Right lobe of liver (tissue), 6 donors: ENCODE measurements around the gene MMP8. TPM values are rescaled to one million over a fixed set of nuclear protein-coding genes. Genes with fewer than 3 reads are reported as not detected.

Experiments
- ATAC-seq, 4 donors: fragments of 200-7000 bp; cut with Tn5 transposase; one replicate each; pipeline ENCODE4 v1.9.1; 2020; ENCODE audit warnings: mild to moderate bottlenecking in 4 of 4, moderate library complexity in 4 of 4
- DNase-seq, 3 donors: peaks; one replicate each; pipeline ENCODE4 v3.0.0-alpha.2; 2020
- H3K27ac ChIP-seq, 3 donors: fragments of 200-600 bp; one replicate each; pipeline ENCODE4 v1.8.0; 2022
- H3K27me3 ChIP-seq, 2 donors: fragments of 200-600 bp; one replicate each; pipeline ENCODE4 v1.8.0; 2022
- H3K36me3 ChIP-seq, 4 donors: fragments of 200-600 bp; sonication (generic) in 1 of 4; one replicate each; pipeline versions ENCODE4 v1.5.1 to v1.8.0; 2017 to 2022; ENCODE audit warnings: control low read depth in 1 of 4
- H3K4me1 ChIP-seq, 4 donors: fragments of 200-600 bp; sonication (generic) in 1 of 4; one replicate each; pipeline versions ENCODE4 v1.5.1 to v1.8.0; 2017 to 2022; ENCODE audit warnings: control low read depth in 1 of 4
- H3K4me3 ChIP-seq, 3 donors: fragments of 200-600 bp; one replicate each; pipeline ENCODE4 v1.8.0; 2022
- H3K9me3 ChIP-seq, 4 donors: fragments of 200-600 bp; sonication (generic) in 1 of 4; one replicate each; pipeline versions ENCODE4 v1.5.1 to v1.8.0; 2017 to 2022; ENCODE audit warnings: control low read depth in 1 of 4
- POLR2A ChIP-seq: fragments of 450-650 bp; IDR thresholded peaks from one replicate; pipeline ENCODE4 v1.6.1; 2017; ENCODE audit warnings: antibody characterized with exemption, mild to moderate bottlenecking
- WGBS: methylation state at CpG from one replicate; pipeline ENCODE4 v1.1.6; 2018; ENCODE audit warnings: low coverage, low lambda C conversion rate; ENCODE audit not compliant: insufficient coverage; ENCODE audit errors: missing lambda C conversion rate; 5-methylcytosine and 5-hydroxymethylcytosine counted together
- intact Hi-C, 2 donors: fragments of 100-400 bp; cut with DNase I; formaldehyde crosslinking; loops; one replicate each; pipeline versions ENCODE4 v1.11.2 to v1.14.1; 2022
- total RNA-seq, 6 experiments: library from RNA; depleted of rRNA in 2 of 6; stranded (reverse); fragments of >200 nt in 2 of 6; fragmentation: NEBNext Ultra II Directional in 3 of 6; extraction: Animal tissue kit (Norgen Biotek cat#: 25700) in 3 of 6; gene quantifications; one replicate each; pipeline versions ENCODE4 v1.1.0 to v1.2.4, GENCODE V29; 2016 to 2023
- TF ChIP-seq, protein P1 (sequence below), 4 donors: fragments of 200-600 bp in 3 of 4; fragments of 450-650 bp in 1 of 4; IDR thresholded peaks; one replicate each; pipeline versions ENCODE4 v1.5.1 to v1.8.0; 2016 to 2022; ENCODE audit warnings: antibody characterized with exemption in 4 of 4, mild to moderate bottlenecking in 2 of 4
- donor health status: DM: no; HTN: yes; CAD: no.
- donor health status: DM: no; HTN: no; CAD: no.
- donor health status: DM: no; HTN: no; CAD: no.
- donor health status: DM: no; HTN: yes; CAD: no.
- donor health status: DM: no; HTN: yes; CAD: no.

MMP8 gene
- total RNA-seq, 6 experiments from 2014 or later = 0.14 to 1.2 (median 0.74) TPM; not detected in 1

DNA sequence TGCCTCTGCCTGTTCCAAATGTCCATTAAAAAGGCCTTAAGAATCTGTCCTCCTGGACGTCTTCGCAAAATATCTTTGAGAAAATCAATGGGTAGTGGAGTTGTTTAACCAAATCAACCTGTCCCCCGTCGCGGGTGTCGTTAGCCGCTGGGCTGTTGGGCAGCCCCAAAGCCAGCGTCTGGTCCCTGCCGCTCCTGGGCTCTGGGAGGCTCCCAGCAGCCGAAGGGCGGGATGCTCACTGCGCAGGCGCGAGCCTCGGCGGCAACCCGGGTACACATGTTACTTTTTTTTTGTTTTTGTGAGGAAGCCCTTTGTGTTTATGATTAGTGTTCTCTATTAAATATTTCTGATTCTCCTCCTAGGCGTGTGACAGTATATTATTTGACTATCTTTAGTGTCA lies 43.0 kb upstream of the MMP8 start:
- H3K27ac ChIP-seq = no peak overlapping the region
- DNase-seq (no peak), ATAC-seq (no peak)
- H3K4me1 ChIP-seq = no peaks in the 10 kb centered on the region
- no peak overlapping the region for H3K4me3 ChIP-seq
- no peak for TF ChIP-seq POLR2A
- TF ChIP-seq, protein P1, sequence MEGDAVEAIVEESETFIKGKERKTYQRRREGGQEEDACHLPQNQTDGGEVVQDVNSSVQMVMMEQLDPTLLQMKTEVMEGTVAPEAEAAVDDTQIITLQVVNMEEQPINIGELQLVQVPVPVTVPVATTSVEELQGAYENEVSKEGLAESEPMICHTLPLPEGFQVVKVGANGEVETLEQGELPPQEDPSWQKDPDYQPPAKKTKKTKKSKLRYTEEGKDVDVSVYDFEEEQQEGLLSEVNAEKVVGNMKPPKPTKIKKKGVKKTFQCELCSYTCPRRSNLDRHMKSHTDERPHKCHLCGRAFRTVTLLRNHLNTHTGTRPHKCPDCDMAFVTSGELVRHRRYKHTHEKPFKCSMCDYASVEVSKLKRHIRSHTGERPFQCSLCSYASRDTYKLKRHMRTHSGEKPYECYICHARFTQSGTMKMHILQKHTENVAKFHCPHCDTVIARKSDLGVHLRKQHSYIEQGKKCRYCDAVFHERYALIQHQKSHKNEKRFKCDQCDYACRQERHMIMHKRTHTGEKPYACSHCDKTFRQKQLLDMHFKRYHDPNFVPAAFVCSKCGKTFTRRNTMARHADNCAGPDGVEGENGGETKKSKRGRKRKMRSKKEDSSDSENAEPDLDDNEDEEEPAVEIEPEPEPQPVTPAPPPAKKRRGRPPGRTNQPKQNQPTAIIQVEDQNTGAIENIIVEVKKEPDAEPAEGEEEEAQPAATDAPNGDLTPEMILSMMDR (IDR thresholded peaks at IDR 0.05) = no peak
- no peaks in the 10 kb centered on the region for H3K9me3 ChIP-seq
- no peaks in the 10 kb centered on the region for H3K27me3 ChIP-seq
- intact Hi-C loops = no loop called here
- 34% methylated on average over 15 of the region's 18 CpGs for WGBS
- H3K36me3 ChIP-seq = no peaks in the 10 kb centered on the region

DNA sequence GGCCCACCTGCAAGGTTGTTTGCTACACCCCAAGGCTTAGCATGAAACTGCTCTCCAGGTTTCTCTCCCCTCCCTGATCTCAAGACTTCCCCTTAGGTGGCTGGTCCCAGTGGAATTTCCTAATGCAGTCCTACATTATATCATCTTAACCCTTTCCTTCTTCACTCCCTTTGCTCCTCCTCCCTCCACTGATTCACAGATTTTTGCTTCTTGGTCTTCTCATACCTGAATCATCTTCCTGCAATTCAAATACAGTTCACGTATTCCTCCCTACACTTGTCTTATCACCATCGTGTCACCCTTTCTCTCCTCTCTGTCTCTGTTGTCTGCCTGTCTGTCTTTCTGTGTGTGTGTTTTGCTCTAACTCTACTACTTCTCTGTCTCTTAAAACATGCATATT lies 38.7 kb upstream of the MMP8 start:
- no peaks in the 10 kb centered on the region for H3K27me3 ChIP-seq
- TF ChIP-seq, protein P1 (IDR thresholded peaks at IDR 0.05) = no peak
- TF ChIP-seq POLR2A = no peak
- no peaks in the 10 kb centered on the region for H3K9me3 ChIP-seq
- no peak for ATAC-seq
- H3K4me3 ChIP-seq = no peak overlapping the region
- H3K27ac ChIP-seq = no peak overlapping the region
- no peak for DNase-seq
- WGBS = 58% methylated on average over 2 of the region's 2 CpGs
- H3K36me3 ChIP-seq = no peaks in the 10 kb centered on the region
- intact Hi-C loops = no loop called here
- no peaks in the 10 kb centered on the region for H3K4me1 ChIP-seq

DNA sequence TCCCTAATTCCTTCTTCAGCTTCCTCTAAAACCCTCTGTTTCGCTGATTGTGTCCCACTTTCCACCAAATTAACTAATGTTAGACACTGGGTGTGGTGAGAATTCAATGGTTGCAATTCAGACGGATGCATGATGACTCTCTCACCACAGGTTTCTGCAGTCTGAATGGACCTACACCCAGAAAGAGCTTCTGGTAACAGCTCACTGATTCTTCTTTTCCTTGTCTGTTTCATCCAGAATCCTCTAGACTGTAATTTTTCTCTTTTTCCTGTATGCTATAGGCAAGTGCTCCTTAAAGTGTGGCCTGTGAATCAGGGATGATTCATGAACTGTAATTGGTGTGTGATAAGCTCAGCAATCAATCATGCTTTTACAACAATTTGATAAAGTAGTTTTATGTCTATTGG lies 37.6 kb upstream of the MMP8 start:
- no peak for TF ChIP-seq POLR2A
- TF ChIP-seq, protein P1 (IDR thresholded peaks at IDR 0.05) = no peak
- 11% methylated on average over 2 of the region's 2 CpGs for WGBS

DNA sequence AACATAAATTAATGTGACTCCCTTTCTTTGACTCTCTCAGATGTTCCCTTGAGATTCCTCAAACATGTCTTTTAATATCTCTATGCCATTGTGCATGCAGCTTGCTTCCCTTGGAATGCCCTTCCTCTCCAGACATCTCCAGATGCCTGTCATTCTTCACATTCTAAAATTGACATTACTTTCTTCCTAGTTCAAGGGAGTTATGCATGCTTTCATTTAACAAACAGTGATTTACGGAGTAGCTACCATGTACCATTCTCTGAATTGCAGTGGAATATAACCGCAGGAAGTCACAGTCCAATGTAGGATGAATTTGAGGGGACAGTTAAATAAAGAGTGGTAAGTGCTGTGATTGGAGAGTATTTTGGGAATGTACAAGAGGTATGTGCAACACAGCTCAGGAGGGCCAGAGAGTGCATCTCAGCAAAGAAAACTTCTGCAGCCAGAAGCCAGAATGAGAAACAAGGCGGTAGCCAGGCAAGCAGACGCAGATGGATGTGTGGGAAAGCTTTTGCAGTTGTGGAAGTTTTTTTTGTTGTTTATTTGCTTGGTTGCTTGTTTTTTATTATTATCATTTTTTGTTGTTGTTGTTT lies 37.0 kb upstream of the MMP8 start:
- Histone ChIP-seq H3K4me3 (no peak overlapping the region), H3K27me3 (no peaks in the 10 kb centered on the region), H3K27ac (no peak overlapping the region), H3K9me3 (no peaks in the 10 kb centered on the region), H3K36me3 (no peaks in the 10 kb centered on the region), H3K4me1 (no peaks in the 10 kb centered on the region)
- intact Hi-C loops = no loop called here
- 66% methylated on average over 4 of the region's 4 CpGs for WGBS
- no peak for TF ChIP-seq POLR2A
- TF ChIP-seq, protein P1 (IDR thresholded peaks at IDR 0.05) = no peak
- ATAC-seq (no peak), DNase-seq (no peak)

More for the DNA sequence above, 37.6 kb upstream of the MMP8 start:
- H3K27me3 ChIP-seq = no peaks in the 10 kb centered on the region
- H3K4me3 ChIP-seq = no peak overlapping the region
- no peaks in the 10 kb centered on the region for H3K36me3 ChIP-seq
- H3K9me3 ChIP-seq = no peaks in the 10 kb centered on the region
- intact Hi-C loops = no loop called here
- no peak overlapping the region for H3K27ac ChIP-seq
- ATAC-seq (no peak), DNase-seq (no peak)
- no peaks in the 10 kb centered on the region for H3K4me1 ChIP-seq
